ENCODE data around the gene CLN5. TPM values are rescaled to one million over a fixed set of nuclear protein-coding genes. Genes with fewer than 3 reads are reported as not detected.
A peak's percentile ranks its signal among the peaks of the same experiment; 100 is the strongest.

CLN5 gene
- total and polyA plus RNA-seq, 2 of the 13 experiments (the other 11 are each of a cell fraction or from before 2014, with no cell fraction given) = 10.1 to 13.7 TPM

- TF ChIP-seq ARNT (IDR thresholded peaks at IDR 0.05) = no peak
- TF ChIP-seq ZKSCAN5 (CRISPR knock-in tag; IDR thresholded peaks at IDR 0.05) = no peak
- peak; percentile 95 for TF ChIP-seq ZNF800 (CRISPR knock-in tag; IDR thresholded peaks at IDR 0.05)
- TF ChIP-seq NFAT5 (CRISPR knock-in tag; IDR thresholded peaks at IDR 0.05) = peak; percentile 89; the same call in 1 of the 2 replicates
- peak; percentile 50; the same call in 1 of the 2 replicates for TF ChIP-seq TOPORS (CRISPR knock-in tag; IDR thresholded peaks at IDR 0.05)
- TF ChIP-seq ZNF713 (CRISPR knock-in tag; IDR thresholded peaks at IDR 0.05) = no peak
- peak; percentile 83; the same call in 1 of the 2 replicates for TF ChIP-seq MEIS1 (CRISPR knock-in tag; IDR thresholded peaks at IDR 0.05; ENCODE audit: borderline replicate concordance)
- no peak; the same call in 1 of the 2 replicates for TF ChIP-seq EED (CRISPR knock-in tag; IDR thresholded peaks at IDR 0.05)
- TF ChIP-seq STAT5B (CRISPR knock-in tag; IDR thresholded peaks at IDR 0.05) = no peak
- TF ChIP-seq NFKBIZ (CRISPR knock-in tag; IDR thresholded peaks at IDR 0.05) = no peak; the same call in 1 of the 2 replicates
- no peak for TF ChIP-seq AKAP8 (CRISPR knock-in tag; IDR thresholded peaks at IDR 0.05)
- TF ChIP-seq ZNF546 (CRISPR knock-in tag; conservative IDR thresholded peaks at IDR 0.05) = peak; percentile 84
- peak; percentile 11; the same call in 1 of the 2 replicates for TF ChIP-seq ZNF460 (CRISPR knock-in tag; IDR thresholded peaks at IDR 0.05; ENCODE audit: borderline replicate concordance)
- TF ChIP-seq ZNF441 (CRISPR knock-in tag; IDR thresholded peaks at IDR 0.05; ENCODE audit: borderline replicate concordance) = no peak; the same call in 1 of the 2 replicates
- 0 out of 2 replicates have a peak, but pooled peaks have one; percentile 63 for TF ChIP-seq ZNF251 (CRISPR knock-in tag; IDR thresholded peaks at IDR 0.05)
- TF ChIP-seq SMAD3 (CRISPR knock-in tag; IDR thresholded peaks at IDR 0.05) = no peak
- TF ChIP-seq SRY (CRISPR knock-in tag; IDR thresholded peaks at IDR 0.05) = peak; percentile 61; the same call in 1 of the 2 replicates
- no peak for TF ChIP-seq ZC3H4 (CRISPR knock-in tag; IDR thresholded peaks at IDR 0.05; ENCODE audit: borderline replicate concordance)
- TF ChIP-seq ZNF296 (CRISPR knock-in tag; conservative IDR thresholded peaks at IDR 0.05) = no peak
- no peak for TF ChIP-seq RBAK (CRISPR knock-in tag; IDR thresholded peaks at IDR 0.05)
- TF ChIP-seq CREBL2 (CRISPR knock-in tag; IDR thresholded peaks at IDR 0.05; ENCODE audit: borderline replicate concordance) = peak; percentile 58; the same call in 1 of the 2 replicates
- TF ChIP-seq HOXA5 (CRISPR knock-in tag; IDR thresholded peaks at IDR 0.05) = peak; percentile 85; the same call in 1 of the 2 replicates
- peak; percentile 42; the same call in 1 of the 2 replicates for TF ChIP-seq ZNF143 (CRISPR knock-in tag; IDR thresholded peaks at IDR 0.05)
Measured at GRCh38 chr13:76991796-76992547, at the start of gene CLN5 (continued).

All from HepG2 (cell line).